PC-3 (cell line): ENCODE data around the gene TBC1D8.

Experiments
- EZH2 ChIP-seq: fragments of 300-600 bp; sonication (generic); IDR thresholded peaks from one replicate; pipeline ENCODE4 v1.6.1; 2017; ENCODE audit warnings: antibody characterized with exemption, mild to moderate bottlenecking, low read length; ENCODE audit not compliant: unreplicated experiment
- TF ChIP-seq, protein P1 (sequence below): fragments of 300-600 bp; sonication (generic); conservative IDR thresholded peaks from 2 replicates; pipeline ENCODE4 v1.5.1; 2017; ENCODE audit warnings: antibody characterized with exemption, low read depth, mild to moderate bottlenecking, low read length

DNA sequence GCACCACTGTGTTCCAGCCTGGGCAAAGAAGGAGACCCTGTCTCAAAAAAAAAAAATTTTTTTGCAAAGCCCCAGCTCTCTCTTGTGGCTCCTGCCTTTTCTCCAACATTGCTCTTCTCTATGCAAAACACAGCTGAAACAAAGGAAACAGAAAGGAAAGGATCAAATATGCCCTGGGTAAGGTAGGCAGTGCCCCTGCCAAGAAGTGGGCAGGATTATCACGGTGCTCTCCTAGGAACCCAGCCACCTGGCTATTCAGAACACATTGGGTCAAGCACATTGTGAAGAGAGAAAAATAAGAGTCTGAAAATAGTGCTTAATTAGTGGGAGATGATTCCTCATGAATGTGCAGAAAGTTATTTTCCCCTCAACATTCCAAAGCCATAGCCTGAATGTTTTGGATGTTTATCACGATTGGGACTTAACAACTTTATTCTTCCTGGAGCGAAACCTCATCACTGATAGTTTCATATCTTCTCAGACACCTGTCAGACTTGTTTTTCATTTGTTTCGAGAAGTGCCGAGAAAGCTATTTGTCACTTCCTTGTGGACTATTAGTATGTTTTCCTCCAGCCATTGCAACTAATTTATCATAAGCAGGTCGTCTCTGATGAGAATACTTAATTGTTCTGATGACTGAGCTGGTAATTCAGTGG lies 191.8 kb downstream of the TBC1D8 start:
- TF ChIP-seq, protein P1, sequence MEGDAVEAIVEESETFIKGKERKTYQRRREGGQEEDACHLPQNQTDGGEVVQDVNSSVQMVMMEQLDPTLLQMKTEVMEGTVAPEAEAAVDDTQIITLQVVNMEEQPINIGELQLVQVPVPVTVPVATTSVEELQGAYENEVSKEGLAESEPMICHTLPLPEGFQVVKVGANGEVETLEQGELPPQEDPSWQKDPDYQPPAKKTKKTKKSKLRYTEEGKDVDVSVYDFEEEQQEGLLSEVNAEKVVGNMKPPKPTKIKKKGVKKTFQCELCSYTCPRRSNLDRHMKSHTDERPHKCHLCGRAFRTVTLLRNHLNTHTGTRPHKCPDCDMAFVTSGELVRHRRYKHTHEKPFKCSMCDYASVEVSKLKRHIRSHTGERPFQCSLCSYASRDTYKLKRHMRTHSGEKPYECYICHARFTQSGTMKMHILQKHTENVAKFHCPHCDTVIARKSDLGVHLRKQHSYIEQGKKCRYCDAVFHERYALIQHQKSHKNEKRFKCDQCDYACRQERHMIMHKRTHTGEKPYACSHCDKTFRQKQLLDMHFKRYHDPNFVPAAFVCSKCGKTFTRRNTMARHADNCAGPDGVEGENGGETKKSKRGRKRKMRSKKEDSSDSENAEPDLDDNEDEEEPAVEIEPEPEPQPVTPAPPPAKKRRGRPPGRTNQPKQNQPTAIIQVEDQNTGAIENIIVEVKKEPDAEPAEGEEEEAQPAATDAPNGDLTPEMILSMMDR, result no peak
- no peak for TF ChIP-seq EZH2
